ENCODE results near the gene PRPF38B. TPM values are rescaled to one million over a fixed set of nuclear protein-coding genes. Genes with fewer than 3 reads are reported as not detected.

The PRPF38B gene
- total RNA-seq, 2 donors from 2014 or later, result 10.7 to 11.1 TPM

DNA sequence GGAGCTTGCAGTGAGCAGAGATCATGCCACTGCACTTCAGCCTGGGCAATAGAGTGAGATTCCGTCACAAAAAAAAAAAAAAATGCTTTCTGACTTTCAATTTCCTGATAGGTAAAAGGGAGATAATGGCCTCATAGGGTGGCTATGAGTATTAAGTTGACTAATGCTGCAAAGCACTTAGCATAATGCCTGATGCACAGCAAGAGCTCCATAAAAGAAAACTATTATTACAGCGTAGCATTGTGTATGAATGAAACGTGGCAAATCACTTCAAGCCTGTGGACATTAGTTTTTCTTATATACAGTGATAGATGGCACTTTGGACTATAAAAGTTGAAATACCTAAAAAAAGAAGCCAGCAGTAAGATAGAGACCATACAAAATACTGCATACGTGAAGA lies 37.4 kb downstream of the PRPF38B start:
- no peak for DNase-seq (ENCODE audit: low spot score)
- no peaks in the 10 kb centered on the region for H3K9me3 ChIP-seq
- TF ChIP-seq, protein P1, sequence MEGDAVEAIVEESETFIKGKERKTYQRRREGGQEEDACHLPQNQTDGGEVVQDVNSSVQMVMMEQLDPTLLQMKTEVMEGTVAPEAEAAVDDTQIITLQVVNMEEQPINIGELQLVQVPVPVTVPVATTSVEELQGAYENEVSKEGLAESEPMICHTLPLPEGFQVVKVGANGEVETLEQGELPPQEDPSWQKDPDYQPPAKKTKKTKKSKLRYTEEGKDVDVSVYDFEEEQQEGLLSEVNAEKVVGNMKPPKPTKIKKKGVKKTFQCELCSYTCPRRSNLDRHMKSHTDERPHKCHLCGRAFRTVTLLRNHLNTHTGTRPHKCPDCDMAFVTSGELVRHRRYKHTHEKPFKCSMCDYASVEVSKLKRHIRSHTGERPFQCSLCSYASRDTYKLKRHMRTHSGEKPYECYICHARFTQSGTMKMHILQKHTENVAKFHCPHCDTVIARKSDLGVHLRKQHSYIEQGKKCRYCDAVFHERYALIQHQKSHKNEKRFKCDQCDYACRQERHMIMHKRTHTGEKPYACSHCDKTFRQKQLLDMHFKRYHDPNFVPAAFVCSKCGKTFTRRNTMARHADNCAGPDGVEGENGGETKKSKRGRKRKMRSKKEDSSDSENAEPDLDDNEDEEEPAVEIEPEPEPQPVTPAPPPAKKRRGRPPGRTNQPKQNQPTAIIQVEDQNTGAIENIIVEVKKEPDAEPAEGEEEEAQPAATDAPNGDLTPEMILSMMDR (IDR thresholded peaks at IDR 0.05), result no peak
- no peaks in the 10 kb centered on the region for H3K4me1 ChIP-seq
- no peaks in the 10 kb centered on the region for H3K36me3 ChIP-seq
- H3K27ac ChIP-seq, result no peak overlapping the region
- no peaks in the 10 kb centered on the region for H3K27me3 ChIP-seq
- H3K4me3 ChIP-seq, result no peak overlapping the region

DNA sequence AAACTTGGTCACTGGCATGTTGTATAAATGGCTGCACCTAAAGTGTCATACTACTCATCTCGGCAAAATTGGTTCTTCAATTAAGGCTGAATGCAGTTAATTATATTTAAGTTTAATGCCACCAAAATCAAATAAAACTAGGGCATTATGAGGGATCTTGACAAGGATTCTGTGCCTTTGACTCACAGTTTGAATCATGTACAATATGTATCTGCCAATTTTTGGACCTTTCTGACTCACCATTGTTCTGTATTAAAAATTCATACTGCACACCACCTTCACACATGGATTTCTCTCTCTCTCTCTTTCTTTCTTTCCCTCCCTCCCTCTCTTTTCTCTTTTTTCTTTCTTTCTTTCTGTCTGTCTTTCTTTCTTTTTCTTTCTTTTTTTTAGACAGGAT lies 40.3 kb downstream of the PRPF38B start:
- Histone ChIP-seq H3K4me3 (no peak overlapping the region), H3K27me3 (no peaks in the 10 kb centered on the region)
- TF ChIP-seq, protein P1 (IDR thresholded peaks at IDR 0.05), result no peak

DNA sequence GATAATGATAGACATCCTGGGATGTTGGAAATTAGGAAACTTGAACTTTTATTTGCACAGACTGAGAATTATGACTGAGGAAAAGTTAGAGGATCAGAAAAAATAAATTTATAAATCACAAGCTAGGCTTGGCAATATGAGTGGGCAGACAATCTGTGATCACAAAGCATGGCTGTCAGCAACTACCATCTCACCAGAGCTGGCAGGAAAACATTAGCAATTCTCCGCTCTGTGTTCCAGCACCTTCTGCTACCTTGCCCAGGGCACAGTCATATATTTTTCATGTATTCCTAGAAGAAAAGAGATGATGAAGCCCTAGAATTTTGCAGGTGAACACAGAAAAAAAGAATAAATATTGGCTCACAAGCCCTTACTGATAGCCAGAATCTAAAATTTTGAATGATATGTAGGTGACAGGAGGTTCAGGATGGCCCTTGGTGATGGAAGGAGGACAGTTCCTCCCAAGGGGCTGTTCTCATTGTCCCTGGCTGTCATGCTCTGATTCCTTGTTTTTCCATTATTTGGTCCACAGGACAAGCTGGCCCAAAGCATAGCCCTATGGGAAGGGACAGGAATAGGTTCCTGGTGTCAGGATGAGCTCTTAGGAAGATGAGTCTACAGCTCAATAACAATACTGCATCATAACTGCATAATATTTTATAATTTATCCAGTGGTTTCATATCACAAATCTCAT lies 42.2 kb downstream of the PRPF38B start:
- no peak overlapping the region for H3K27ac ChIP-seq
- no peak for DNase-seq (ENCODE audit: low spot score)
- H3K9me3 ChIP-seq, result no peaks in the 10 kb centered on the region
- no peak overlapping the region for H3K4me3 ChIP-seq
- TF ChIP-seq, protein P1 (IDR thresholded peaks at IDR 0.05), result no peak
- H3K27me3 ChIP-seq, result no peaks in the 10 kb centered on the region
- no peaks in the 10 kb centered on the region for H3K4me1 ChIP-seq
- H3K36me3 ChIP-seq, result no peaks in the 10 kb centered on the region

More for the DNA sequence above, 40.3 kb downstream of the PRPF38B start:
- DNase-seq (ENCODE audit: low spot score), result no peak
- Histone ChIP-seq H3K36me3 (no peaks in the 10 kb centered on the region), H3K27ac (no peak overlapping the region), H3K4me1 (no peaks in the 10 kb centered on the region), H3K9me3 (no peaks in the 10 kb centered on the region)

DNA sequence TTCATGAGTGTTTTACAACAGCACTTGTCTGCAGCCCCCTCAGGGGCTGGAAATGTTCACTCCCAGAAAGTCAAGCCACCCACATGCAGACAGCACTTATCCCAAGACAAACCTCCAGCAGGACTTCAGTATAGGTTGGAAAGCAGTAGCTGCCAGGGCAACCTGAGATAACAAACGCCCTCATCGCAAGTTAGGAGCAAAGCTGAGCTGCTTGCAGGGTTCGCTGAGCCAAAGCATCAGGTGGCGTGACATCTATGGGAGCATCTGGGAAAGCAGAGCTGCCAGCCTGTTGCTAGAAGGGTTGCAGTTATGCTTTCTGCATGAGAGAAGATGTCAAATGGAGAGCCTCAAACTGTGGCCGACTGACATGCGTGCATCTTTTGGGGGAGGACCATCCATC lies 50.1 kb downstream of the PRPF38B start:
- no peak overlapping the region for H3K27ac ChIP-seq

DNA sequence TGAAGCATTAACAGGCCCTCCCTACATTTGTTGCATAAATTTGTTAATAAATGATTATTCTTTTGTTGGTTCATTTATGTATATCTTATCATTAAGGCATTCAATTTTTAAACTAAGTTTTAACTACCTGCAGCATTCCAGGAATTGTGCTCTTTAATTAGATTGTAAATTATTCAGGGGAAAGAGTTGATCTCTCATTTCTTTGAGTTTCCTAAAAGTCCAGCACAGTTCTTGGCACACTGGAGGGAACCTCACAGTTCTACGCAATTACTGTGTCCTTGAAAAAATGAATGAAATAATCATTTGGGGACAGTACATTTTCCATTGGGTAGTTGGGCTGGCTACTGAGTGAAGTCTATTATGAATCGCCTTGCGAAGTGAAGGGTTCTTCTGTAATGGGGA lies 53.9 kb downstream of the PRPF38B start:
- Histone ChIP-seq H3K4me1 (peaks cover 0 to 18% of the 10 kb centered on the region in 2 donors), H3K9me3 (no peaks in the 10 kb centered on the region), H3K27me3 (no peaks in the 10 kb centered on the region), H3K36me3 (no peaks in the 10 kb centered on the region), H3K4me3 (peak overlapping the region in 1 of 2 donors; percentile 97), H3K27ac (peak overlapping the region; percentile 99)
- DNase-seq (ENCODE audit: low spot score), result no peak
- TF ChIP-seq, protein P1 (IDR thresholded peaks at IDR 0.05), result no peak

More for the DNA sequence above, 50.1 kb downstream of the PRPF38B start:
- DNase-seq (ENCODE audit: low spot score), result no peak
- no peaks in the 10 kb centered on the region for H3K27me3 ChIP-seq
- H3K36me3 ChIP-seq, result no peaks in the 10 kb centered on the region
- H3K4me3 ChIP-seq, result no peak overlapping the region
- H3K9me3 ChIP-seq, result no peaks in the 10 kb centered on the region
- no peaks in the 10 kb centered on the region for H3K4me1 ChIP-seq
- TF ChIP-seq, protein P1 (IDR thresholded peaks at IDR 0.05), result no peak
